ENCODE data around the gene MUL1.
"Not testable (repeated sequence)": the region's sequence is repeated elsewhere in the genome, so short reads cannot be mapped to it uniquely, and the experiment has no call there.

The MUL1 gene

GRCh38 chr1:20511518-20512428 lies 3.8 kb upstream of the MUL1 start:
- no peak for DNase-seq

DNA sequence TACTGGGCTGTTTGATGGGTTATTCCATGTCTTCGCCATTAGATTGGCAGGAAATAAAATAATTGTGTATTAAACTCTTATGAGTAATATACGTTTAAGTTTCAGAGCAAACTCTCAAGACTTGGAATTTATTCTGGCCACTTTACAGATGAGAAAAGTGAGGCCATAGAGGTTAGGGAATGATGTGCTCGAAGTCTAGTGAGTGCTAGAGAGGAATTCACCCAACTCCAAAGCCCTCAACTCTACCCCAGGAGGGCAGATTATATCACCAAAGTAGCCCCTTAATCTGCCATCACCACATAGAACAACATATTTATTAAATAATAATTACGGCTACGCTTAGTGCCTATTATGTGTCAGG lies 440 bp upstream of the MUL1 start:
- DNase-seq = no peak

- DNase-seq = no peak
Observed at GRCh38 chr1:20507248-20507563, 745 bp downstream of the MUL1 start.

- DNase-seq = no peak
Observed at GRCh38 chr1:20505488-20505887, 2.5 kb downstream of the MUL1 start.

GRCh38 chr1:20500716-20501115 lies 7.2 kb downstream of the MUL1 start:
- DNase-seq = no peak

DNA sequence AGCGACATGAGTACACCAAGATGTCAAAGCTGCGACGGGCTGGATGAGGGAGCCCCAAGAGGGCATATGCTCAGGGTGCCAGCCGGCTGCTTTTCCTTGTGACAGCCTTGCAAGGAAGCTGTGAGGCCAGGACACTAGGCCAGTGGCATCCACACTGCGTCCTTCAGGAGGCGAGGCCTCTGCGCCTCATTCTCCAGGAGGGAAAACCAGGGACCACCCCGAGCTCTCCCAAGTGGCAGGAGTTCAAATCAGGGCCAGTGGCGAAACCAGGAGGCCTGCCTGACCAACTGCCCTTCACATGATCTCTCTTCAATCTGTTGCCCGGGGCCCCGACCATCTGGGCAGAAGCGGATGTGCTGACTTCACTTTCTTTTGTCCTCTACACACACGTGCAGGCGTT lies 8.2 kb downstream of the MUL1 start:
- no peak for DNase-seq

GRCh38 chr1:20499105-20499504 lies 8.8 kb downstream of the MUL1 start:
- no peak for DNase-seq

GRCh38 chr1:20498116-20498515 lies 9.8 kb downstream of the MUL1 start:
- DNase-seq = no peak

- DNase-seq = no peak
Observed at GRCh38 chr1:20497506-20497905, 10.4 kb downstream of the MUL1 start.

DNA sequence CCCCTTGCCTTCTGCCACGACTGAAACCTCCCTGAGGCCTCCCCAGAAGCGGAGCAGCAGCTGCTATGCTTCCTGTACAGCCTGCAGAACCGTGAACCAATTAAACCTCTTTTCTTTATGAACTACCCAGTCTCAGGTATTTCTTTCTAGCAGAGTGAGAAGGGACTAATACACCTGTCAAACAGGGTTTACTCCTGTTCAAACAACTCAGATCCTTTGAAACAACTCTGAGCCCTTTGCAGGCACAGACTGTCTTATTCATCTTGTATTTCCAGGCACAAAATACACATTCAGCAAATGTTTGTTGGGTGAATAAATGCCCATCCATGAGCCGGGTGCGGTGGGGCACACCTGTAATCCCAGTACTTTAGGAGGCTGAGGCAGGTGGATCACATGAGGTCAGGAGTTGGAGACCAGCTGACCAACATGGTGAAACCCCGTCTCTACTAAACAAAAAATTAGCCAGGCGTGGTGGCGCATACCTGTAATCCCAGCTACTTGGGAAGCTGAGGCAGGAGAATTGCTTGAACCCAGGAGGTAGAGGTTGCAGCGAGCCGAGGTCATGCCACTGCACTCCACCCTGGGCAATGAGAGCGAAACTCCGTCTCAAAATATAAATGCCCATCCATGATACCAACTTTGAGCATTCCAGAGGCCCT lies 11.1 kb downstream of the MUL1 start:
- not testable (repeated sequence) for DNase-seq

DNA sequence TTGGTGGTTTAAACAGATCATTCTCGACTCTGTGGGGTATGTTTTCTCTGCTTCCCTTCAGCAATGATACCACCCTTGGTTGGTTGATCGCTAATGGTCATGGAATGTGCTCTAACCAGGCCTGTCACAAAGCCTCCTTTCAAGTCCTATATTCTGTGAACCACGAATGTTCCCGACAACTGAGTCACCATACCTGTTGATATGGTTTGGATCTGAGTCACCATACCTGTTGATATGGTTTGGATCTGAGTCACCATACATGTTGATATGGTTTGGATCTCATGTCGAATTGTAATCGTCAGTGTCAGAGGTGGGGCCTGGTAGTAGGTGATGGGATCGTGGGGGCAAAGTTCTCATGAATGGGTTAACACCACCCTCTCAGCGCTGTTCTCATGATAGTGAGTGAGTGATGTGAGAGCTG lies 11.7 kb downstream of the MUL1 start:
- DNase-seq = no peak

GRCh38 chr1:20495661-20496060 lies 12.3 kb downstream of the MUL1 start:
- DNase-seq = no peak

DNA sequence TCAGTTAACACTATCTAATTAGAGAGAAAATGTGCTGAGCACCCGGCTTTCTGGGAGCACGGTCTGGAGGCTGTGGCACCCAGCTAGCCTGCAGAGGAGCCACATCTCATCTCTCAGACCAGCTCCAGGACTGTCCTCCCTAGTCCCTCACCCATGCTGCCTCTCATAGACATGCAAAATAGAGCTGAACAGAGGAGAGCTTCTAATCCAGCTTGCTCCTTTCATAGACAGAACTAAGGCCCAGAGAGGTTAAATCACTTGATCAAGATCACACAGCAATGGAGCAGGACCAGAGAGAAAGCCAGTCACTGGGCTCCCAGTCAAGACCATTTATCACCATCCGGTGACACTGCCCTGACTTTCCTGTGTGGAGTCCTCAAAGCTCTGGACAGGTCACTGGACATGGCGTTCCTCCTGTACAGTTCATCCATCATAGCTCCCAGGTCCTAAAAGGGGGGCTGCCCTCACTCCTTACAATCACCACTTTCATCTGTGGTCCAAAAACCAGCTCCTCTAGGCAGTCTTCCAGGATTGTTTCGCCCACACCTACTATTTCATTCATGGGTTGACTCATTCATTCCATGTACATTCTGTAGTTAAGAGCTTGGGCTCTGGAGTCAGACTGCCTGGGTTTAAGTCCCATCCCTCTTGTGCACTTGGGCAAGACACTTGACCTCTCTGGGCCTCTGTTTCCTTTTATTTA lies 13.2 kb downstream of the MUL1 start:
- DNase-seq = no peak

- peak; percentile 76 to 84 for DNase-seq
Observed at GRCh38 chr1:20493839-20494608, 13.9 kb downstream of the MUL1 start.

- no peak for DNase-seq
Observed at GRCh38 chr1:20493309-20493708, 14.6 kb downstream of the MUL1 start.

GRCh38 chr1:20492751-20493150 lies 15.2 kb downstream of the MUL1 start:
- DNase-seq = no peak

DNA sequence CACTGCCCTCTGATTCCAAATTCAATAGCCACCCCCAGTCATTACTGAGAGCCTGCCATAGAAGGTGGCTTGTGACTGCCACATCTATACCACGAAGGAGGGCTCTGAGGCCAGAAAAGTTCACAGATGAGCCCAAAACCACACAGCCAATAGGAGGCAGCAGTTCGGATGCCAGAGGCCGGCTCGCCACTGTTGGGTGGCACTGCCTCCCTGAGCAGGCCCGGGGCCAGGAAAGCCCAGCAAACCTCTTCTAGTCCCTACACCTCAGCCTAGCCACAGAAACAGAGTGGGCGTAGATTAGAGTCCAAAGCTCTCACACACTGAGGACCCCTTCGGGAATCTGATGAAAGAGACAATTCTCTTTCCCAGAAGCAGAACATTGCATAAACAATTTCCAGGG lies 16.1 kb downstream of the MUL1 start:
- no peak for DNase-seq

DNA sequence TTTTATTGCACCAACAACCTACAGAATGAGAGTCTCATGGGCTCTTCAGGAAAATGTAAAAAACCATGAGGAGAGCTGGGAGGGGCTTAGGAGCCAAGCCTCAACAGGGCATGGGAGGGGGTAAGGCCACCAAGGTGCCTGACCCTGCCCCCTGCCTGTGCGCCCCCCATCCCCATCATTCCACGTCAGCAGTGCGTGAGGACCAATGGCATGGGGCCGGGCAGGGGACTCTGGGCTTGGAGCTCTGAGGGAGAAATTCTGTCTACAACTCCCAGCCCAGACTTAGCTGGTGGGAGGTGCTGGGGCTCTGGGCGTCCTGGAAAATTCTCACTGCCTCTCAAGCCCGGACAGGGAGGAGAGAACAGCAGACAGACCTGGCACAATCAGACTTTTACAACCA lies 16.8 kb downstream of the MUL1 start:
- DNase-seq = no peak

DNA sequence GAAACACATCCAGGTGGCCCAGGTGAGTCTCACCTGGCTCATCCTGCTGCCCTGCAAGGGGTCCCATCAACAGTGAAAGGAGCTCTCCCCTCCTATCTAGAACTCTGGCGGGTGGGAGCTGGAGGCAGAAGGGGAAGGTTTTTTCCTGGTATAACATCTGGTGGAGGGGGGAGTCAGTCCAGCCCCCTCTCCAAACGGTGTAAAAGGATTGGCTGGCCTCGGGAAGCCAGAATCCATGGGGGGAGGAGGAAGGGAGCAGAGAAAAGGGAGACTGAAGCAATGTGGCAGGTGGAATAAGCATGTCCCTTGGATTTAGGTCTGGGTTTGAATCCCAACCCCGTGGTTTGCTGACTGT lies 20.7 kb downstream of the MUL1 start:
- no peak for DNase-seq

GRCh38 chr1:20486457-20487235 lies 21.3 kb downstream of the MUL1 start:
- DNase-seq = peak in 1 of 2 donors; percentile 13

DNA sequence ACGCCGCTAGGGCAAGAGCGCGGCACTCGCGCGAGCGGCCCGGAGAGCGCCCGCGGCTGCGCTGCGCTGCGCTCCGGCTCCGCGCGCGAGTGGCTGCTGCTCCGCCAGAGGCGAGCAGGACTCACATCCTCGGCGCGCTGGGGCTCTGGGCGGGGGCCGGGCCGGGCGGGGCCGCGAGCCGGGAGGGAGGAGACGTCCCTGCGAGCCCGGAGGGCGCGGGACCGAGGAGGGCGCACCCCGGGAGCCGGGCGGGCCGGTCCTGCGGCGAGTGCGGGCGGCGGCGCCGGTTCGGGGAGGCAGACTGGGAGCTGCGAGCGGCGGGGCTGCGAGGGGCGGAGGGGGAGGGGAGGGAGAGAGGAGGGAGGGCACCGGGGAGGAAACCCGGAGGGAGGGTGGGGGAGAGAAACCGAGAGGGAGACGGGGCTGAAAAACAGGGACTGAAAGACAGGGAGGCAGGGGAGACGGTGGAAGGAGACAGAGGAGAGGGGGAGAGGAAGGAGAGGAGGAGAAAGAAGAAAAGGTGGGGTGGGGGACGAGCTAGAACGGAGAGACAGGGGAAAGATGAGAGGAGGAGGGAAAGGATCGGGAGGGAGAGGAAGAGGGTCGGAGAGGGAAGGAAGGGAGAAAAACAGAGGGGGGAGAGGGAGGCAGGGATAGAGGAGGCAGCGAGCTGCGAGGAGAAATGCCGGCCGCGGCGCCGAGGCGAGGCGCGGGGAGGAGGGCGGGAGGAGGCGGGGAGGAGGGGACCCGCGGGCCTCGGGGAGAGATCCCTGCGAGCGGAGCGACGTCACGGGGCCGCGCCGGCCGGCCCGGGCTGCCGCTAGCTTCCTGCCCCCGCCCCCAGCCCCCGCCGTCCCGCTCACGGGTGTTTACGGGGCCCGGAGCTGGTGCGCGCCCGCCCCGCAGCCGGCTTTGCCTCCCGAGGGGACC lies 22.2 kb downstream of the MUL1 start, which contains the start of gene CAMK2N1:
CAMK2N1 (minus strand) TSS at position 684 of the 930 bp plus-strand sequence. CDS start 831 bp downstream, outside the sequence.
- DNase-seq = peak; percentile 51 to 73
